Muscle layer of colon (tissue), 2 donors: ENCODE results near the gene COX6B2.

Experiments used
- H3K27ac ChIP-seq: one replicate; pipeline ENCODE4 v1.7.0; 2013; ENCODE audit warnings: low read depth, mild to moderate bottlenecking, low read length, moderate library complexity
- H3K27me3 ChIP-seq, 2 donors: one replicate each; pipeline ENCODE4 v1.7.0; 2013; ENCODE audit warnings: low read length in 2 of 2, mild to moderate bottlenecking in 2 of 2; ENCODE audit not compliant: insufficient read depth in 2 of 2, control insufficient read depth in 1 of 2
- H3K36me3 ChIP-seq: one replicate; pipeline ENCODE4 v1.7.0; 2013; ENCODE audit warnings: mild to moderate bottlenecking, low read length; ENCODE audit not compliant: insufficient read depth
- H3K4me1 ChIP-seq: one replicate; pipeline ENCODE4 v1.7.0; 2013; ENCODE audit warnings: mild to moderate bottlenecking, low read length; ENCODE audit not compliant: insufficient read depth
- H3K4me3 ChIP-seq, 2 donors: one replicate each; pipeline ENCODE4 v1.7.0; 2013; ENCODE audit warnings: low read length in 2 of 2, low read depth in 1 of 2, mild to moderate bottlenecking in 1 of 2, moderate library complexity in 1 of 2
- H3K9ac ChIP-seq: one replicate; pipeline ENCODE4 v1.7.0; 2013; ENCODE audit warnings: low read length
- H3K9me3 ChIP-seq: one replicate; pipeline ENCODE4 v1.7.0; 2013; ENCODE audit warnings: mild to moderate bottlenecking, low read length
- donor health status: abdominal sarcoma.
- donor health status: Adenocarcinoma of cecum.

COX6B2 gene

GRCh38 chr19:55312621-55313512 lies 41.7 kb downstream of the COX6B2 start:
- Histone ChIP-seq H3K4me1 (no peaks in the 10 kb centered on the region), H3K9me3 (no peaks in the 10 kb centered on the region), H3K9ac (no peak overlapping the region), H3K4me3 (no peak overlapping the region), H3K27me3 (no peaks in the 10 kb centered on the region), H3K27ac (no peak overlapping the region), H3K36me3 (peaks cover 11% of the 10 kb centered on the region)

GRCh38 chr19:55311797-55312196 lies 42.7 kb downstream of the COX6B2 start:
- Histone ChIP-seq H3K4me1 (no peaks in the 10 kb centered on the region), H3K36me3 (peaks cover 16% of the 10 kb centered on the region), H3K9ac (no peak overlapping the region), H3K4me3 (no peak overlapping the region), H3K27ac (no peak overlapping the region), H3K9me3 (no peaks in the 10 kb centered on the region), H3K27me3 (no peaks in the 10 kb centered on the region)

- no peak overlapping the region for H3K9ac ChIP-seq
- no peak overlapping the region for H3K4me3 ChIP-seq
- no peaks in the 10 kb centered on the region for H3K27me3 ChIP-seq
- H3K4me1 ChIP-seq = no peaks in the 10 kb centered on the region
- H3K27ac ChIP-seq = no peak overlapping the region
- peaks cover 20% of the 10 kb centered on the region for H3K36me3 ChIP-seq
- H3K9me3 ChIP-seq = no peaks in the 10 kb centered on the region
Observed at GRCh38 chr19:55311397-55311796, 43.1 kb downstream of the COX6B2 start.

- no peak overlapping the region for H3K9ac ChIP-seq
- no peaks in the 10 kb centered on the region for H3K9me3 ChIP-seq
Observed at GRCh38 chr19:55310498-55310897, 44.0 kb downstream of the COX6B2 start.

GRCh38 chr19:55309448-55309847 lies 45.1 kb downstream of the COX6B2 start:
- Histone ChIP-seq H3K4me1 (no peaks in the 10 kb centered on the region), H3K36me3 (peaks cover 26% of the 10 kb centered on the region), H3K4me3 (no peak overlapping the region), H3K9ac (no peak overlapping the region), H3K9me3 (no peaks in the 10 kb centered on the region), H3K27ac (no peak overlapping the region), H3K27me3 (no peaks in the 10 kb centered on the region)

More at GRCh38 chr19:55310498-55310897, 44.0 kb downstream of the COX6B2 start:
- H3K36me3 ChIP-seq = peaks cover 26% of the 10 kb centered on the region
- H3K4me3 ChIP-seq = no peak overlapping the region
- no peak overlapping the region for H3K27ac ChIP-seq
- no peaks in the 10 kb centered on the region for H3K4me1 ChIP-seq
- no peaks in the 10 kb centered on the region for H3K27me3 ChIP-seq

GRCh38 chr19:55308281-55308680 lies 46.2 kb downstream of the COX6B2 start:
- Histone ChIP-seq H3K27me3 (no peaks in the 10 kb centered on the region), H3K4me1 (no peaks in the 10 kb centered on the region), H3K9me3 (no peaks in the 10 kb centered on the region), H3K9ac (no peak overlapping the region), H3K4me3 (no peak overlapping the region), H3K27ac (no peak overlapping the region), H3K36me3 (peaks cover 33% of the 10 kb centered on the region)

- H3K36me3 ChIP-seq = peaks cover 41% of the 10 kb centered on the region
- H3K27me3 ChIP-seq = no peaks in the 10 kb centered on the region
- no peak overlapping the region for H3K4me3 ChIP-seq
- no peak overlapping the region for H3K9ac ChIP-seq
- peaks cover 4% of the 10 kb centered on the region for H3K4me1 ChIP-seq
- no peaks in the 10 kb centered on the region for H3K9me3 ChIP-seq
- no peak overlapping the region for H3K27ac ChIP-seq
Observed at GRCh38 chr19:55306712-55307111, 47.8 kb downstream of the COX6B2 start.

GRCh38 chr19:55305983-55306562 lies 48.4 kb downstream of the COX6B2 start:
- no peak overlapping the region for H3K27ac ChIP-seq
- H3K9ac ChIP-seq = no peak overlapping the region
- peaks cover 41% of the 10 kb centered on the region for H3K36me3 ChIP-seq
- no peaks in the 10 kb centered on the region for H3K27me3 ChIP-seq
- no peak overlapping the region for H3K4me3 ChIP-seq
- H3K9me3 ChIP-seq = no peaks in the 10 kb centered on the region
- peaks cover 9% of the 10 kb centered on the region for H3K4me1 ChIP-seq

GRCh38 chr19:55305491-55305890 lies 49.0 kb downstream of the COX6B2 start:
- Histone ChIP-seq H3K9ac (no peak overlapping the region), H3K27ac (no peak overlapping the region), H3K27me3 (no peaks in the 10 kb centered on the region), H3K9me3 (no peaks in the 10 kb centered on the region), H3K36me3 (peaks cover 41% of the 10 kb centered on the region), H3K4me3 (no peak overlapping the region), H3K4me1 (peaks cover 9% of the 10 kb centered on the region)

GRCh38 chr19:55304980-55305379 lies 49.5 kb downstream of the COX6B2 start:
- peaks cover 41% of the 10 kb centered on the region for H3K36me3 ChIP-seq
- peaks cover 9% of the 10 kb centered on the region for H3K4me1 ChIP-seq
- H3K4me3 ChIP-seq = no peak overlapping the region
- no peak overlapping the region for H3K27ac ChIP-seq
- H3K9ac ChIP-seq = no peak overlapping the region
- no peaks in the 10 kb centered on the region for H3K9me3 ChIP-seq
- H3K27me3 ChIP-seq = no peaks in the 10 kb centered on the region

GRCh38 chr19:55304279-55304978 lies 50.1 kb downstream of the COX6B2 start:
- Histone ChIP-seq H3K4me3 (no peak overlapping the region), H3K9ac (no peak overlapping the region), H3K4me1 (peaks cover 9% of the 10 kb centered on the region), H3K9me3 (no peaks in the 10 kb centered on the region), H3K27me3 (no peaks in the 10 kb centered on the region), H3K27ac (no peak overlapping the region), H3K36me3 (peaks cover 36% of the 10 kb centered on the region)
